Occipital lobe (tissue), 2 donors: ENCODE results near the gene METTL27. TPM values are rescaled to one million over a fixed set of nuclear protein-coding genes. Genes with fewer than 3 reads are reported as not detected.
"Not testable (repeated sequence)": the region's sequence is repeated elsewhere in the genome, so short reads cannot be mapped to it uniquely, and the experiment has no call there.

Experiments
- DNase-seq: peaks from one replicate; lab custom pipeline; 2025; lab: John Stamatoyannopoulos, UW
- total RNA-seq: library from RNA; depleted of rRNA; stranded (reverse); fragments of >200 nt; gene quantifications from one replicate; pipeline ENCODE4 v1.2.3, GENCODE V29; 2014

METTL27 gene
- total RNA-seq, 1 donor from 2014 or later = 0.78 TPM

- DNase-seq = not testable (repeated sequence)
Measured at GRCh38 chr7:73821597-73822285, 20.6 kb downstream of the METTL27 start.

- DNase-seq = no peak
Measured at GRCh38 chr7:73820013-73820412, 22.3 kb downstream of the METTL27 start.

GRCh38 chr7:73817121-73817520 is 25.2 kb downstream of the METTL27 start:
- no peak for DNase-seq

- DNase-seq = no peak
Measured at GRCh38 chr7:73815436-73815835, 26.9 kb downstream of the METTL27 start.

GRCh38 chr7:73812996-73813395 is 29.3 kb downstream of the METTL27 start:
- DNase-seq = no peak

GRCh38 chr7:73811760-73812168 is 30.6 kb downstream of the METTL27 start:
- DNase-seq = no peak

- DNase-seq = no peak
Measured at GRCh38 chr7:73810998-73811360, 31.3 kb downstream of the METTL27 start.

GRCh38 chr7:73809467-73809951 is 32.8 kb downstream of the METTL27 start:
- DNase-seq = no peak

- no peak for DNase-seq
Measured at GRCh38 chr7:73802459-73802858, 39.9 kb downstream of the METTL27 start.

GRCh38 chr7:73801577-73801976 is 40.7 kb downstream of the METTL27 start:
- DNase-seq = no peak

- DNase-seq = no peak
Measured at GRCh38 chr7:73799282-73800141, 42.8 kb downstream of the METTL27 start.

- not testable (repeated sequence) for DNase-seq
Measured at GRCh38 chr7:73797176-73797575, 45.1 kb downstream of the METTL27 start.

- not testable (repeated sequence) for DNase-seq
Measured at GRCh38 chr7:73796656-73797055, 45.7 kb downstream of the METTL27 start.

- DNase-seq = not testable (repeated sequence)
Measured at GRCh38 chr7:73795188-73795587, 47.1 kb downstream of the METTL27 start.

GRCh38 chr7:73791170-73791690 is 51.1 kb downstream of the METTL27 start:
- DNase-seq = not testable (repeated sequence)

GRCh38 chr7:73789051-73789450 is 53.3 kb downstream of the METTL27 start:
- DNase-seq = no peak

GRCh38 chr7:73787786-73788048 is 54.6 kb downstream of the METTL27 start:
- not testable (repeated sequence) for DNase-seq

GRCh38 chr7:73786588-73786987 is 55.7 kb downstream of the METTL27 start:
- no peak for DNase-seq
